GM21786 (cell line): ENCODE data around the gene ACTN4.
"Not testable (repeated sequence)": the region's sequence is repeated elsewhere in the genome, so short reads cannot be mapped to it uniquely, and the experiment has no call there.

Experiments used
- ATAC-seq: cut with Tn5 transposase; IDR thresholded peaks from one replicate; pipeline ENCODE4 v1.9.1; 2021; ENCODE audit not compliant: unreplicated experiment

Gene ACTN4

DNA sequence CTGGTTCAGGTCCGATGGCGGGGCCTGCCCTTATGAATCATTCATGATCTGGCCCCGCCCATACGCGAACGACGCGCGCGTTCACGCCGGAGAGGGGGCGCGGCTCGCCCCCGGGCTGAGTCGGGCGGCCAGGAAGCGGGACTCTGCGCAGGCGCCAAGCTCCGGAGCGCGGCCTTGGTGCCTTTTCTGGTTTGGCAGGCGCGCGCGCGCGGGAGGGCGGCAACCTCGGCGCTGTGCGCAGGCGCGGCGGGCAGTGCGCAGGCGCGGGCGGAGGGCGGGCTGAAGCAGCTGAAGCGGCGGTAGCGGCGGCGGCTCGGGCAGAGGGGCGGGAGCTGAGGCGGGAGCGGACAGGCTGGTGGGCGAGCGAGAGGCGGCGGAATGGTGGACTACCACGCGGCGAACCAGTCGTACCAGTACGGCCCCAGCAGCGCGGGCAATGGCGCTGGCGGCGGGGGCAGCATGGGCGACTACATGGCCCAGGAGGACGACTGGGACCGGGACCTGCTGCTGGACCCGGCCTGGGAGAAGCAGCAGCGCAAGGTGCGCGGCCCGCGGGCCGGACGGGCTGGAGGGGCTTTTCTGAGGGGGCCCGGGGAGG lies at the start of gene ACTN4:
Gene ACTN4, plus strand, starts transcription at position 282 of the 598 bp plus-strand sequence. Its CDS starts 97 bp downstream, at position 379.
- ATAC-seq: peak; percentile 84

DNA sequence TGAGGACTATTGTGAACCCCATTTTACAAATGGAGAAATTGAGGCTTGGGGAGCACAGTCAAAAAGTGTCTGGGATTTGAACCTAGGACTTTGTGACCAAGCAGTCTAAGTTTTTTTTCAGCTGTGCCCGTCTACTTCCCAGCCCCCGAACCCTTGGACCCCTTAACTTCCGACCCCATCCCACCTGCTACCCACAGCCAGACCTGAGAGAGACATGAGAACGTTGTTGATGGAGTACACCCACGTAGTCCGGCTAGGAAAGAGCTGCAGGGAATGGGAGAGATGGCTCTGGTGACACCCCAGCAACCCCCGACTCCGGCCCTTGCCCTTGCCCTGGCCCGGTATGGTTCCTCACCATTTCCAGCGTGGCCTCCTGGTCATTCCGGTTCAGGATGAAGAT lies 47.7 kb upstream of the ACTN4 start:
- ATAC-seq: no peak

DNA sequence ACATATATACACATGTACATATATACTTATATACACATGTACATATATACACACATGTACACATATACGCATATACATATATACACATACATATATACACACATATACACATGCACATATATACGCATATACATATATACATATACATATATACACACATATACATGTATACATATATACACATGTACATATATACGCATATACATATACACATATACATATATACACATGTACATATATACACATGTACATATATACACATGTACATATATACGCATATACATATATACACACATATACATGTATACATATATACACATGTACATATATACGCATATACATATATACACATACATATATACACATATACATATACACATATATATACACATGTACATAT lies 44.6 kb upstream of the ACTN4 start:
- ATAC-seq: not testable (repeated sequence)

DNA sequence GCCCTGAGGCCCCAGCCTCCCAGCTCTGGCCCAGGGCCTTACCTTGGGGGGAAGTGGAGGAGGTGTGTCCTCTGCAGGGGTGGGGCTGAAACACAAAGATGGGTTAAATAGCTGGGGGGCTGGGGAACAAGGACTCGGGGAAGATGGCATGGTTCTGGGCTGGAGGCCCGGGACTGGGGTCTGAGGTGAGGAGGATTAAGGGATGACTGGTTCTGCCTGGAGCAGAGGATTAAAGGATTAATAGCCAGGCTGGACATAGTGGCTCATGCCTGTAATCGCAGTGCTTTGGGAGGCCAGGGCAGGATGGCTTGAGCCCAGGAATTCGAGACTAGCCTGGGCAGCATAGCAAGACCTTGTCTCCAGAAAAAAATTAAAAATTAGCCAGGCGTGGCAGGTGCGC lies 41.3 kb upstream of the ACTN4 start:
- ATAC-seq: no peak

DNA sequence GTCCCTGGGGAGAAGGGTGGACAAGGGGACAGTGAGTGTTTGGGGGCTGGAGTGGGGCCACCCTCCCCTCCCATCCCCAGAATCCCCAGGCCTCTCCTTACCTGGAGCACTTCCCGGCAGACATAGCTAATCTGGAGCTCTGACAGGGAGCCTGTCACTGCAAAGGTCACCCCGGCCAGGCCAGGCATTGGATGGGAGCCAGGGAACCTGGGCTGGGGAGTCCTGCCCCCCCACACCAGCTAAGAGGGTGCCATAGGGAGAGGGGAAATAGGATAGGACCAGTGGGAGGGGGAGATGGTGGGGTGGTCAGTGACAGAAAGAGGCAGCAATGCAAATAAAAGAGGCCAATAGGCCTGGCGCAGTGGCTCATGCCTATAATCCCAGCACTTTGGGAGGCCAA lies 33.2 kb upstream of the ACTN4 start:
- ATAC-seq: no peak

DNA sequence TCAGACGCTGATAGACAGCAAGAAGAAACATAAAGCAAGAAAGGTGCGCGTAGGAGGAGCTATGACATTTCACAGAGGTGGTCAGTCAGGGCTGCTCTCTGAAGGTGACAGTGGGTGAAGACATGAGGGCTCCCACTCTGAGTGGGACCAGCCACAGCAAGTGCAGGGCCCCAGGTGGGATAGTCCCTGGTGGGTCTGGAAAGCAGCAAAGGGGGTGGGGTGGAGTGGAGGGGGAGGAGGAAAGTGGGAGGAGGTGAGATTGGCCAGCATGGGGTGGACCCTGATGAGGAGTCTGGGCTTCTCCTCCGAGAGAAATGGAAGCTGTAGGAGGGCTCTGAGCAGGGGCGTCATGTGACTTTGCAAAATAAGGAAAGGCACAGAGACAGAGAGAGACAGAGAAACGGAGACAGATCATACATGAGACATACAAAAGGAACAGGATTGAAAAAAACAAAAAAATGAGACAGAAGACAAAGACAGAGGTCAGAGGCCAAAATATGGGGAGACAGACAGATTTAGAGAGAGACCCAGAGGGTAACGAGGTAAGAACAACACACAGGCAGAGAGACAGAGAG lies 32.4 kb upstream of the ACTN4 start:
- no peak for ATAC-seq

DNA sequence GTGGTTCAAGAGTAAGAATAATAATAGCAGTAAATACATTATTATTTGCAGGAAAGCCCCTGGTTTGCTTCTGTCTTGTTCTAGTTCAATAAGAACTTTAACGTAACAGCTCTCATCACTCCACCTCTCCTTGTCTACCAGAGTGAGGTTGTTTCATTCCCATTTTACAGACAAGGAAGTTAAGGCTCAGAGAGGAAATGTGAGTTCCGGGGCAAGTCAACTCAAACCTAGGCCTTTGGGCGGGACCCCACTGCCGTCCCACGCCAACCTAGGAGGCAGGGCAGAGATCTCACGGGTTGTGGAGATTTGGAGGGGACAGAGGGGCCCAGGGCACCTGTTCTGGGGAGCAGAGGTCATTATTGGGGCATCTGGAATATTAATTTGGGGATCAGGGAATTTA lies 31.2 kb upstream of the ACTN4 start:
- no peak for ATAC-seq

DNA sequence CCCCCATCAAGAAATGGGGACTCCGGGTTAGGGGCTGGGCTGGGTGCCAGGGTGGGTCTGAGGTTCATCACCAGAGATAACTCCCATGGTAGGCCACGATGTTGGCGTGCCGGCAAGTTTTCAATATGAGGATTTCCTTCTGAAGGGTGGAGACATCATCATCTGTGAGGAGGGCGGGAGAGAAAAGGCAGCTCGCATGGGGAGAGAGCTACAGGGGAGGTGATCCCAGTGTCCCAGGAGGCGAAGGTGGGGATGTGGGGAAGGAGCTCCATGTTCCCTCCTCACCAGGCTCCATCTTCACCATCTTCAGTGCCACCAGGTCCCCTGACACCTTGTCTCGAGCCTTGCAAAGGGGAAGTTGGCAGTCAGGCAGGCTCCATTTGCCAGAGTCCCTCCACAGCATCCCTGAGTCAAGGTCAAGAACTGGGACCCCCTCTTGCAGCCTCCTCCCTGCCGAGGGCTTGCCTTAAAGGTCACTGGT lies 30.1 kb upstream of the ACTN4 start:
- ATAC-seq: no peak

DNA sequence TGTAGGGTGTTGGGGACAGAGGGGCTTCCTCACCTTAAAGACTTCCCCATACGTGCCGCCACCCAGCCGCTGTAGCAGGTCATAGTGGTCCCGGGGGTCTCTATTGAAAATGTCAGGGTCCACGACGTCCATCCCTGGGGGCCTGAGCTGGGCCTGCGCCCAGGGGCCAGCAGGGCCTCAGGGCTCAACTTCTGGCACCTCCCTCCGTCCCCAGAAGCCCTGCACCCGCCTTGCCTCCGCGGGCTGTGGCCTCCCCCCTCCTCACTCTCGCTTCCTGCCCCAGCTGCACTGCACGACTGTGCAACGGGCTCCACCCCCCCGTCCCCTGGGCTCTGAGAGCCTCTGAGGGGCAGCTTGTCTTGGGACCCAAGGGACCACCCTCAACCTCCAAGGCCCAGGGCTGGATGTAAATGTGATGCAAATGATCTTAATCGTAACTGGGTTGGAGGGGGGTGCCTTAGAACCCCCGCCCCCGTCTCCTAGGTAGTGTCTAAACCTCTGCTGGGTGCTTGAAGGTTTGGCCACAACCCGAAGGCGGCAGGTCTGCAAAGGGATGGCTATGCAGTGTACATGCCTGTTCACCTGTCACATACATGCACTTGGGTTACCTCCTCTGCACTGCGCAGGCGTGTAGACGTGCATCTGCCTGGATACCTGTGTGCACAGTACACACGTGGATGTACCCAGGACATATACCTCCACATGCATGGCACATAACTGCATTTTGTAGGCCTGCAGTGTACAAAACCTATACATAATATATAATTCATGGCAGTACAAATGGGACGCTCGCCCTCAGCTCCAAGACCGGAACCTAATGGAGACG lies 29.5 kb upstream of the ACTN4 start, which contains the start of gene MAP4K1:
Gene MAP4K1, minus strand, starts transcription at position 190 of the 826 bp plus-strand sequence. Its CDS starts 58 bp downstream, at position 132.
- ATAC-seq: peak; percentile 63

DNA sequence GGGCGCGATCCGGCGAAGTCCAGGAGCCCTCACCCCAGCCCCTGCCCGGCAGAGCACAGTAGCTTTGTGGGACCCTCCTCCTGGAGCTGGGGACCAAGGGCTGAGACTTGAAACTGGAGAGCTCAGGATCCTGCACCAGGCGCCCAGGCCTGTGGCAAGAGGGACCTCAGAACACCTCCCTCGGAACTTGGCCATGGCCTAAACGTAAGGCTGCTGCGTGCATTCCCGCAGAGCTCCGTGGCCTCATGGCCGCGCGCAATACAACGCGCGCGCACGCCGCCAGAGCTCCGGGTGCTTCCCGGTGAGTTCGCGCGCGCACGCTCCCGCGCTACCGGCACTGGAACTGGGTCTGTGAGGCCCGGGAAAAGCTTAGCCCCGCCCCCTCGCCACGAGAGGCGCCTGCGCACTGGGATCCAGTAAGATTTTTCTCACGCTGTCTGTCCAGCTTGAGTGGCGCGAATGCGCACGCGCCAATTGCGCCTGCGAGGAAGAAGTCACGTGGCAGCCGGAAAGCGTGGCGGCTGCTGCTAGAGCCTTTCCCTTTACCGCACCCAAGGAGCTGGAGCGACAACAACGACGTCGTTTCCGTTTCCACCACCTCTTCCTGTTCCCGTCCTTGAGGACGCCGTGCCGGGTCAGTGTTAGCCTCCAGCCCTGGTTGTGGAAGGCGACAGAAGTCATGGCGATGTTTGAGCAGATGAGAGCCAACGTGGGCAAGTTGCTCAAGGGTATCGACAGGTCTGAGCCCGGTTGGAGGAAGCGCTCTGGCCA lies 28.7 kb upstream of the ACTN4 start, which contains the start of gene EIF3K:
Gene EIF3K, plus strand, starts transcription at position 599 of the 771 bp plus-strand sequence. Its CDS starts 81 bp downstream, at position 680.
- peak; percentile 54 for ATAC-seq

DNA sequence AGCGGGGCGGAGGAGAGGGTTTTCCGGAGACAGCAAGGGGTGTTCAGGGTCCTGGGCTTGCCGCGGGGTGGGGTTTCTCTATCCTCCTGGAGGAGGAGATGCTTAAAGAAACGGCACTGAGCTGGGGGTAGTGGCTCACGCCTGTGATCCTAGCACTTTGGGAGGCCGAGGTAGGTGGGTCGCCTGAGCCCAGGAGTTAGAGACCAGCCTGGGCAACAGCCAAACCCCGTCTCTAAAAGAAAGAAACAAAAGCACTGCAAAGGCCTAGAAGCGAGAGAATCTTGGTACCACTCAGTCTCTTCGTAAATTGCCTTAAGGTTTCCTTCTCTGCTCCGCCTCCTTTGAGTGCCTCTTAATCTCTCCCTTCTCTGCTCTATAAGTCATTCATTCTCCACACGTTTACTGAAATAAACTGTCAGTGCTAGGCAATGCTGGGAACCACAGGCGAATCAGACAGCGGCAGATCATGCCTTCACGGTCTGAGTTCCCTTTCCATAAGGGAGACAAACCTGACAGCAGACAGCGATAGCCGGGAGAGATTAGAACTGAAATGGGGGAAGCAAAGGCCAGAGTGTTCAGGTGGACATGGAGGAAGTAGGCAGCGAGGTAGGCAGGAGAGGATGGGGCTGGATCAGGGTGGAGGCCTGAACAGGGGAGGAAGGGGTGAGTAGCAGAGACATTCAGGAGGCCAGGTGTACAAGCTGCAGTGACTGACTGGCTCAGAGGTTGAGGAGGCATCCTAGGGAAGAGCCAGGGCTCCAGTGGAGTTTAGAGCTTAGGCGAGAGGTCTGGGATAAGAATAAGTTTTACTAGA lies 27.9 kb upstream of the ACTN4 start:
- ATAC-seq: no peak

DNA sequence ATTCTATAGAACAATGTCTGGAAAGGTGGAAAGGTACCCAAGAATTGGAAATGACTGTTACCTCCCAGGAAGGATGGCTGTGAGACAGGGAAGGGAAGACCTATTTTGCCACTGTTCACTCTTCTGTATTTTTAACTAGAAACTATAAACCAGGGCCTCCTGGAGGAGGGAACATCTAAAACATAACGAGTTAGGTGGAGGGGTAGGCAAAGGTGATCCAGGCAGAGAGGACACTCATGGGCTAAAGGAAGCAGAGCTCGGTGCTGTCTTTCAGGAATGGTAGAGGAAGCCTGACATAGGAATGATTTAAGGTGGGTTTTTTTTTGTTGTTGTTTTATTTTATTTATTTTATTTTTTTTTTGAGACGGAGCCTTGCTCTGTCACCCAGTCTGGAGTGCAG lies 22.6 kb upstream of the ACTN4 start:
- ATAC-seq: no peak

DNA sequence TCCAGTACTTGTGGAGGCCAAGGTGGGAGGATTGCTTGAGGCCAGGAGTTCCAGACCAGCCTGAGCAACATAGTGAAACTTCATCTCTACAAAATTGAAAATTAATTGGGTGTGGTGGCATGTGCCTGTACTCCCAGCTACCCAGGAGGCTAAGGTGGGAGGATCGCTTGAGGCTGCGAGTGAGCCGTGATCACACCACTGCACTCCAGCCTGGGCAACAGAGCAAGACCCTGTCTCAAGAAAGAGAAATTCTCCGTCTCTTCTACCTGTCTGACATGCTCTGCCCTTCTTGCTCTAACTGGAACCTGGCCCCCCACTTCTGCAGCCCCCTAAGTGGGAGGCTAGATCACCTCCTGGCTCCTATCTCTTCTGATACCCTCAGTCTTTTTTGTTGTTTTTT lies 21.0 kb upstream of the ACTN4 start:
- ATAC-seq: no peak

DNA sequence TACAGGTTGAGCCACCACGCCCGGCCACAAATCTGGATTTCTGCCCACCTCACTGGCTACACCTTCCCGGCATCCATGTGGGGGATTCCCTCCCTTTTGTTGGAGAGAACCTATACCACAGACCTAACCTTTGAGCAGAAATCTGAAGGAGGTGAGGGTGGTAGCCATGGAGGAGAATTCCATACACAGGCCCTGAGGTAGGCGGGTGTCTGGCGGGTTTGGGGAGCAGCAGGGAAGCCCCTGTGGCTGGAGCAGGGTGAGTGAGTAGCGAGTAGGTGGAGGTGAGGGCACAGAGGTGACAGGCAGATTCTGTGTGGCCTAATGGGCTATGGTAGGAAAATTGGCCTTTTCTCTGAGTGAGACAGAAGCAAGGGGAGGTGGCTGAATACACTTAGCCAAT lies 17.9 kb upstream of the ACTN4 start:
- ATAC-seq: no peak

DNA sequence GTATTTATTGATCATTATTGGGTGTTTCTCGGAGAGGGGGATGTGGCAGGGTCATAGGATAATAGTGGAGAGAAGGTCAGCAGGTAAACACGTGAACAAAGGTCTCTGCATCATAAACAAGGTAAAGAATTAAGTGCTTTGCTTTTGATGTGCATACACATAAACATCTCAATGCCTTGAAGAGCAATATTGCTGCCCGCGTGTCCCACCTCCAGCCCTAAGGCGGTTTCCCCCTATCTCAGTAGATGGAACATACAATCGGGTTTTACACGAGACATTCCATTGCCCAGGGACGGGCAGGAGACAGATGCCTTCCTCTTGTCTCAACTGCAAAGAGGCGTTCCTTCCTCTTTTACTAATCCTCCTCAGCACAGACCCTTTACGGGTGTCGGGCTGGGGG lies 16.1 kb upstream of the ACTN4 start:
- ATAC-seq: not testable (repeated sequence)

DNA sequence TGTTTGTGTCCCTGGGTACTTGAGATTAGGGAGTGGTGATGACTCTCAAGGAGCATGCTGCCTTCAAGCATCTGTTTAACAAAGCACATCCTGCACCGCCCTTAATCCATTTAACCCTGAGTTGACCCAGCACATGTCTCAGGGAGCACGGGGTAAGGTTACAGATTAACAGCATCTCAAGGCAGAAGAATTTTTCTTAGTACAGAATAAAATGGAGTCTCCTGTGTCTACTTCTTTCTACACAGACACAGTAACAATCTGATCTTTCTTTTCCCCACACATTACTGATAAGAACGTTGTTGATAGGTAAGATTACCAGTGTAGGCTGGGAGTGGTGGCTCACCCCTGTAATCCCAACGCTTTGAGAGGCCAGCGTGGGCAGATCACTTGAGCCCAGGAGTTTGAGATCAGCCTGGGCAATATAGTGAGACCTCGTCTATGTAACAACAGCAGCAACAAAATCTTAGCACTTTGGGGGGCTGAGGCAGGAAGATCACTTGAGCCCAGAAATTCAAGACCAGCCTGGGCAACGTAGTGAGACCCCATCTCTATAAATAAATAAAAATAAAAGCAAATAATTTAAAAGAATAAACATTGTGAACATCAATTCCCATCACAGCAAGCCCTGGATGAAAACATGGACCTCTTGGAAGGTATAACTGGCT lies 15.5 kb upstream of the ACTN4 start:
- ATAC-seq: not testable (repeated sequence)

DNA sequence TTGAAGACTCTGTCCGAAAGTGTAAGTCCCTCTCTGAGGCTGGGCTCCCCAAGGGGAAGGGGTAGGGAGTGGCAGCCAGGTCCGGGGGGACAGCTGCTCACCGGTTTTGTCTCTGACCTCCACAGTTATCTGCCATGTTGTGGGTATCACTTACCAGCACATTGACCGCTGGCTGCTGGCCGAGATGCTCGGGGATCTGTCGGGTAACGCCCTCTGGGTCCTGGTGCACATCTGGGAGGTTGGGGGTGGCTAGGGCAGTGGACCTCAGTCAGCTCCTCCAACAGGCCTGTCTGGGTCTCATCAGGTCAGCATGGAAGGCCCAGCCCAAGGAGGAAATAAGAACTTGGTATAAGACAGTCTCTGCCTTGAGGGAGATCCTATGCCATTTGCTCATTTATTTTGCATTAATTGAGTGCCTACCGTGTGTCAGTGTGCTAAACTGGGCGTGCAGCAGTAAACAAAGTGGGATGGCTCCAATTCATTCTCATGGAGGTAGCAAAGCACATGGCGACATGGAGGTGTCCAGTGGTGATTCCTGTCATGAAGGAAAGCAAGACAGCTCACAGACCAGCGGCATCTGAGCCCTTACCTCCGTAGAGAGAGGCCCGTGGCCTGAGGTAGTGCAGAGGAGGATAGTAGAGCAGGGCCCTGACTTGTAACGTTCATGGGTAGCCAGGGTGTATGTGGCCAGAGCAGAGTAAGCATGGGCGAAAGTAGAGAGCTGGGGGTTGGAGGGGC lies 14.8 kb upstream of the ACTN4 start:
- ATAC-seq: no peak

DNA sequence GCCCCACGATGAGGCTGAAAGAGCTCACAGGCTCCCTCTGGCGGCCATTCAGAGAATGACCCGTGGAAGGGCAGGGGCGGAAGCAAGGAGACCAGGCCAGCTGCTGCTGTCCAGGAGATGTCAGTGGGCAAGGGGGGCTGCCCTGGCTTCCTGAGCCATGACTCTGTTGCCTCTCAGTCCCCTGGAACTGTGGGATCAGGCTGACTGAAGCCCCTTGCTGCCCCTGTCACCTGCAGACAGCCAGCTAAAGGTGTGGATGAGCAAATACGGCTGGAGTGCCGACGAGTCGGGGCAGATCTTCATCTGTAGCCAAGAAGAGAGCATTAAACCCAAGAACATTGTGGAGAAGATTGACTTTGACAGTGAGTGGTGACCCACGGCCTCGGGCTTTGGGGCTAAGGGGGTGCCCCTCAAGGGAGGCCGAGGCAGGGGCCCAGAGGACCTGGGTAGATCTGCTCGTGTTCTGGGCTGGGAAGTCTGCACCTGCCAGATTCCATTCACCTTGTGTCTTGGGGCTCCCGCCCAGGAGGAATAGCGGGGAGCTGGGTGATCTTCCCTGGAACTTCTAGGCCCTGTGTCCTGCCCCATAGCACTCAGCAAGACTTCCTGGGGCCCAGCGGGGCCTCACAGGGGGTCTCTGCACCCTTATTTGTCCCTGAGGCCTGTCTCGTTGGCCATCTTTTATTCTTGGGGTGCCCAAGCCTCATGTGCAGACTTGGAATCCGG lies 12.5 kb upstream of the ACTN4 start:
- no peak for ATAC-seq
